Uterus (tissue), 4 donors: ENCODE measurements around the gene LRRC55. TPM values are rescaled to one million over a fixed set of nuclear protein-coding genes. Genes with fewer than 3 reads are reported as not detected.

ENCODE experiments used
- DNase-seq, 2 donors: peaks; one replicate each; pipeline ENCODE4 v3.0.0-alpha.2; 2019 to 2020
- H3K27ac ChIP-seq, 2 donors: fragments of 200-600 bp; sonication (generic); 1 replicate in 1 of 2; 2 replicates in 1 of 2; pipeline ENCODE4 v1.5.1; 2016 to 2018
- H3K27me3 ChIP-seq, 2 donors: fragments of 200-600 bp; sonication (generic); one replicate each; pipeline ENCODE4 v1.5.1; 2018 to 2019; ENCODE audit warnings: control low read depth in 1 of 2
- H3K36me3 ChIP-seq, 2 donors: fragments of 200-600 bp; sonication (generic); one replicate each; pipeline ENCODE4 v1.5.1; 2019; ENCODE audit warnings: control low read depth in 1 of 2
- H3K4me1 ChIP-seq, 2 donors: fragments of 200-600 bp; sonication (generic); one replicate each; pipeline ENCODE4 v1.5.1; 2018 to 2019; ENCODE audit warnings: control low read depth in 1 of 2
- H3K4me3 ChIP-seq, 2 donors: fragments of 200-600 bp; sonication (generic); 1 replicate in 1 of 2; 2 replicates in 1 of 2; pipeline ENCODE4 v1.5.1; 2018 to 2019; ENCODE audit warnings: mild to moderate bottlenecking in 1 of 2
- H3K9me3 ChIP-seq, 2 donors: fragments of 200-600 bp; sonication (generic); one replicate each; pipeline ENCODE4 v1.5.1; 2019; ENCODE audit warnings: control low read depth in 1 of 2
- CTCF ChIP-seq, 4 experiments: fragments of 200-600 bp in 2 of 4; fragments of 450-650 bp in 2 of 4; sonication (generic) in 2 of 4; IDR thresholded peaks; one replicate each; pipeline ENCODE4 v1.5.1; 2016 to 2019; ENCODE audit warnings: antibody characterized with exemption in 4 of 4, mild to moderate bottlenecking in 2 of 4, moderate library complexity in 1 of 4
- POLR2A ChIP-seq, 2 donors: fragments of 450-650 bp; IDR thresholded peaks; one replicate each; pipeline ENCODE4 v1.6.1; 2016; ENCODE audit warnings: antibody characterized with exemption in 2 of 2, mild to moderate bottlenecking in 1 of 2, moderate library complexity in 1 of 2
- intact Hi-C: fragments of 100-400 bp; cut with DNase I; formaldehyde crosslinking; loops from one replicate; pipeline ENCODE4 v1.15.1; 2023; ENCODE audit warnings: low total_unique reads
- total RNA-seq, 4 donors: library from RNA; depleted of rRNA in 3 of 4; stranded (reverse); fragments of >200 nt in 3 of 4; gene quantifications; one replicate each; pipeline versions ENCODE4 v1.1.0 to v1.2.4, GENCODE V29; 2014 to 2023
- donor health status: DM: yes; HTN: yes; CAD: no.

The LRRC55 gene
- total RNA-seq, 4 donors from 2014 or later, result 0.26 to 2.1 TPM; not detected in 2

- H3K4me1 ChIP-seq, result no peaks in the 10 kb centered on the region
- no peak for TF ChIP-seq POLR2A (IDR thresholded peaks at IDR 0.05)
- TF ChIP-seq CTCF (IDR thresholded peaks at IDR 0.05), result no peak
- intact Hi-C loops, result no loop called here
- H3K4me3 ChIP-seq, result no peak overlapping the region
- no peak for DNase-seq
- H3K27ac ChIP-seq, result no peak overlapping the region
- no peaks in the 10 kb centered on the region for H3K9me3 ChIP-seq
- no peaks in the 10 kb centered on the region for H3K36me3 ChIP-seq
- H3K27me3 ChIP-seq, result no peaks in the 10 kb centered on the region
Measured at GRCh38 chr11:57148621-57149020, 33.1 kb upstream of the LRRC55 start.

- TF ChIP-seq POLR2A (IDR thresholded peaks at IDR 0.05), result no peak
- TF ChIP-seq CTCF (IDR thresholded peaks at IDR 0.05), result no peak
- intact Hi-C loops, result no loop called here
Measured at GRCh38 chr11:57150454-57150917, 31.3 kb upstream of the LRRC55 start.

GRCh38 chr11:57152134-57152533, 29.6 kb upstream of the LRRC55 start:
- Histone ChIP-seq H3K27ac (no peak overlapping the region), H3K4me1 (no peaks in the 10 kb centered on the region), H3K27me3 (no peaks in the 10 kb centered on the region), H3K36me3 (no peaks in the 10 kb centered on the region), H3K4me3 (no peak overlapping the region), H3K9me3 (no peaks in the 10 kb centered on the region)
- intact Hi-C loops, result no loop called here
- DNase-seq, result no peak
- TF ChIP-seq POLR2A (IDR thresholded peaks at IDR 0.05) (no peak), CTCF (IDR thresholded peaks at IDR 0.05) (no peak)

More at GRCh38 chr11:57150454-57150917, 31.3 kb upstream of the LRRC55 start:
- Histone ChIP-seq H3K4me3 (no peak overlapping the region), H3K36me3 (no peaks in the 10 kb centered on the region), H3K27me3 (no peaks in the 10 kb centered on the region), H3K9me3 (no peaks in the 10 kb centered on the region), H3K4me1 (no peaks in the 10 kb centered on the region), H3K27ac (no peak overlapping the region)
- no peak for DNase-seq

- no peaks in the 10 kb centered on the region for H3K9me3 ChIP-seq
- no peak for DNase-seq
- no peak overlapping the region for H3K27ac ChIP-seq
- no peak overlapping the region for H3K4me3 ChIP-seq
- H3K4me1 ChIP-seq, result no peaks in the 10 kb centered on the region
- TF ChIP-seq POLR2A (IDR thresholded peaks at IDR 0.05), result no peak
- TF ChIP-seq CTCF (IDR thresholded peaks at IDR 0.05), result no peak
- no peaks in the 10 kb centered on the region for H3K27me3 ChIP-seq
- intact Hi-C loops, result no loop called here
- no peaks in the 10 kb centered on the region for H3K36me3 ChIP-seq
Measured at GRCh38 chr11:57153448-57153847, 28.3 kb upstream of the LRRC55 start.

GRCh38 chr11:57154739-57155138, 27.0 kb upstream of the LRRC55 start:
- no peak for TF ChIP-seq POLR2A (IDR thresholded peaks at IDR 0.05)
- no peak for TF ChIP-seq CTCF (IDR thresholded peaks at IDR 0.05)

More at GRCh38 chr11:57154739-57155138, 27.0 kb upstream of the LRRC55 start:
- H3K27me3 ChIP-seq, result no peaks in the 10 kb centered on the region
- H3K36me3 ChIP-seq, result no peaks in the 10 kb centered on the region
- no peak overlapping the region for H3K4me3 ChIP-seq
- no peaks in the 10 kb centered on the region for H3K9me3 ChIP-seq
- H3K27ac ChIP-seq, result no peak overlapping the region
- H3K4me1 ChIP-seq, result no peaks in the 10 kb centered on the region
- intact Hi-C loops, result no loop called here
- no peak for DNase-seq
